H9 (cell line): ENCODE measurements around the gene TCEA3. TPM values are rescaled to one million over a fixed set of nuclear protein-coding genes. Genes with fewer than 3 reads are reported as not detected.

Source experiments
- DNase-seq: peaks from one replicate; pipeline ENCODE4 v3.0.0-alpha.2; 2017
- H2AFZ ChIP-seq: one replicate; pipeline ENCODE4 v1.6.1; 2013; ENCODE audit warnings: mild to moderate bottlenecking, low read length, control low read depth, moderate library complexity
- H2AK5ac ChIP-seq: 2 replicates; pipeline ENCODE4 v1.6.1; 2013; ENCODE audit warnings: low read length, control low read depth, mixed read lengths; ENCODE audit not compliant: insufficient read length
- H2BK120ac ChIP-seq: one replicate; pipeline ENCODE4 v1.6.1; 2013; ENCODE audit warnings: low read depth, mild to moderate bottlenecking, low read length, control low read depth, inconsistent platforms; ENCODE audit not compliant: poor library complexity, severe bottlenecking
- H2BK12ac ChIP-seq: 2 replicates; pipeline ENCODE4 v1.6.1; 2013; ENCODE audit warnings: low read length, control low read depth, mixed read lengths, low read depth; ENCODE audit not compliant: insufficient read length
- H2BK15ac ChIP-seq: 2 replicates; pipeline ENCODE4 v1.6.1; 2013; ENCODE audit warnings: low read depth, low read length, control low read depth
- H2BK20ac ChIP-seq: one replicate; pipeline ENCODE4 v1.6.1; 2013; ENCODE audit warnings: low read depth, mild to moderate bottlenecking, low read length, control low read depth, inconsistent platforms; ENCODE audit not compliant: poor library complexity, severe bottlenecking
- H2BK5ac ChIP-seq: 2 replicates; pipeline ENCODE4 v1.6.1; 2013; ENCODE audit warnings: low read length, control low read depth, mixed read lengths; ENCODE audit not compliant: insufficient read length
- H3K14ac ChIP-seq: 2 replicates; pipeline ENCODE4 v1.6.1; 2013; ENCODE audit warnings: low read length, control low read depth; ENCODE audit not compliant: insufficient read depth
- H3K18ac ChIP-seq: 2 replicates; pipeline ENCODE4 v1.6.1; 2013; ENCODE audit warnings: low read depth, mild to moderate bottlenecking, mixed read lengths, low read length, control low read depth; ENCODE audit not compliant: insufficient read length
- H3K23ac ChIP-seq: 2 replicates; pipeline ENCODE4 v1.6.1; 2013; ENCODE audit warnings: low read length, control low read depth, mixed read lengths, low read depth; ENCODE audit not compliant: insufficient read length
- H3K23me2 ChIP-seq: 2 replicates; pipeline ENCODE4 v1.6.1; 2013; ENCODE audit warnings: low read depth, mild to moderate bottlenecking, mixed read lengths, low read length, control low read depth; ENCODE audit not compliant: insufficient read length, poor library complexity, severe bottlenecking
- H3K27ac ChIP-seq: 2 replicates; pipeline ENCODE4 v1.5.1; 2013; ENCODE audit warnings: low read length, control low read depth, mixed read lengths, low read depth; ENCODE audit not compliant: insufficient read length
- H3K27me3 ChIP-seq: 2 replicates; pipeline ENCODE4 v1.6.1; 2013; ENCODE audit warnings: low read length, control low read depth, inconsistent platforms; ENCODE audit not compliant: insufficient read depth
- H3K4ac ChIP-seq: 2 replicates; pipeline ENCODE4 v1.6.1; 2013; ENCODE audit warnings: low read depth, mild to moderate bottlenecking, control low read depth, inconsistent platforms, low read length, moderate library complexity
- H3K4me1 ChIP-seq: 2 replicates; pipeline ENCODE4 v1.6.1; 2013; ENCODE audit warnings: low read length, control low read depth, inconsistent platforms; ENCODE audit not compliant: insufficient read depth
- H3K4me2 ChIP-seq: 2 replicates; pipeline ENCODE4 v1.6.1; 2013; ENCODE audit warnings: low read length, control low read depth, mixed read lengths; ENCODE audit not compliant: insufficient read length, insufficient read depth
- H3K56ac ChIP-seq: 2 replicates; pipeline ENCODE4 v1.6.1; 2013; ENCODE audit warnings: low read depth, mild to moderate bottlenecking, mixed read lengths, low read length, control low read depth; ENCODE audit not compliant: insufficient read length
- H3K79me1 ChIP-seq: 2 replicates; pipeline ENCODE4 v1.6.1; 2013; ENCODE audit warnings: low read depth, mild to moderate bottlenecking, moderate library complexity, low read length, control low read depth, inconsistent platforms; ENCODE audit not compliant: insufficient read depth, poor library complexity, severe bottlenecking
- H3K79me2 ChIP-seq: 2 replicates; pipeline ENCODE4 v1.6.1; 2013; ENCODE audit warnings: low read length, control low read depth, inconsistent platforms; ENCODE audit not compliant: insufficient read depth
- H3K9ac ChIP-seq: 2 replicates; pipeline ENCODE4 v1.6.1; 2013; ENCODE audit warnings: low read length, control low read depth, mixed read lengths; ENCODE audit not compliant: insufficient read length; ENCODE audit errors: extremely low read depth
- H3K9me3 ChIP-seq: one replicate; pipeline ENCODE4 v1.6.1; 2013; ENCODE audit warnings: low read depth, low read length, inconsistent platforms; ENCODE audit not compliant: control insufficient read depth
- H3T11ph ChIP-seq: one replicate; pipeline ENCODE4 v1.6.1; 2013; ENCODE audit warnings: mild to moderate bottlenecking, low read length, control low read depth, inconsistent platforms
- H4K20me1 ChIP-seq: one replicate; pipeline ENCODE4 v1.6.1; 2013; ENCODE audit not compliant: control insufficient read depth, insufficient read length, insufficient read depth
- H4K5ac ChIP-seq: 2 replicates; pipeline ENCODE4 v1.6.1; 2013; ENCODE audit warnings: low read depth, mild to moderate bottlenecking, mixed read lengths, low read length, control low read depth; ENCODE audit not compliant: insufficient read length
- H4K8ac ChIP-seq: replicated peaks from 2 replicates; pipeline ENCODE4 v1.6.1; 2013; ENCODE audit warnings: low read length, control low read depth, mixed read lengths, low read depth; ENCODE audit not compliant: insufficient read length
- H4K91ac ChIP-seq: 2 replicates; pipeline ENCODE4 v1.6.1; 2013; ENCODE audit warnings: low read depth, mild to moderate bottlenecking, moderate library complexity, mixed read lengths, low read length, control low read depth; ENCODE audit not compliant: insufficient read length
- H3K27ac Mint-ChIP-seq, 3 experiments: 2 replicates in 2 of 3; 3 replicates in 1 of 3; pipeline ENCODE4 v1.8.0; 2020 to 2021; ENCODE audit warnings: mixed read lengths in 3 of 3, mild to moderate bottlenecking in 1 of 3, moderate library complexity in 1 of 3
- H3K27me3 Mint-ChIP-seq: 2 replicates; pipeline ENCODE4 v1.8.0; 2021; ENCODE audit warnings: low read depth, mild to moderate bottlenecking, moderate library complexity, mixed read lengths
- H3K36me3 Mint-ChIP-seq, 3 experiments: 2 replicates in 2 of 3; 3 replicates in 1 of 3; pipeline ENCODE4 v1.8.0; 2020 to 2021; ENCODE audit warnings: low read depth in 3 of 3, mixed read lengths in 3 of 3; ENCODE audit not compliant: insufficient read depth in 1 of 3
- H3K4me1 Mint-ChIP-seq, 2 experiments: 2 replicates each; pipeline ENCODE4 v1.8.0; 2020; ENCODE audit warnings: mixed read lengths in 2 of 2
- H3K4me3 Mint-ChIP-seq, 2 experiments: 2 replicates in 1 of 2; 3 replicates in 1 of 2; pipeline ENCODE4 v1.8.0; 2020 to 2021; ENCODE audit warnings: mild to moderate bottlenecking in 2 of 2, mixed read lengths in 2 of 2, moderate library complexity in 1 of 2
- H3K9me3 Mint-ChIP-seq, 2 experiments: 2 replicates in 1 of 2; 3 replicates in 1 of 2; pipeline ENCODE4 v1.8.0; 2020; ENCODE audit warnings: mild to moderate bottlenecking in 2 of 2, mixed read lengths in 2 of 2, moderate library complexity in 1 of 2
- WGBS: extraction: QIAGEN DNeasy Blood & Tissue Kit; methylation state at CpG from one replicate; pipeline ENCODE4 v1.1.7; 2013; ENCODE audit warnings: missing lambda C conversion rate, low lambda C conversion rate, mixed read lengths; ENCODE audit not compliant: insufficient read length; ENCODE audit errors: extremely low coverage; 5-methylcytosine and 5-hydroxymethylcytosine counted together
- total RNA-seq: library from RNA; stranded (reverse); gene quantifications from 2 replicates; pipeline ENCODE4 v1.2.1, GENCODE V29; 2021
- TF ChIP-seq, protein P1 (sequence below): fragments of 200-600 bp; sonication (generic); conservative IDR thresholded peaks from 3 replicates; pipeline ENCODE4 v1.8.0; 2021; ENCODE audit warnings: antibody characterized with exemption, mild to moderate bottlenecking

TCEA3 gene
- total RNA-seq, 1 experiment from 2014 or later, result 0.37 TPM

- H3K4me2 ChIP-seq, result no peak overlapping the region
- H3K27me3 Mint-ChIP-seq, result peaks cover 83% of the 10 kb centered on the region
Measured at GRCh38 chr1:23417570-23417969, 7.0 kb downstream of the TCEA3 start.

More at GRCh38 chr1:23417570-23417969, 7.0 kb downstream of the TCEA3 start:
- no peak overlapping the region for H2AFZ ChIP-seq
- H3K79me1 ChIP-seq, result no peaks in the 10 kb centered on the region
- no peak overlapping the region for H3K56ac ChIP-seq
- no peak overlapping the region for H2BK15ac ChIP-seq
- WGBS, result no CpG with 5 or more reads among the region's 3 CpGs
- H3K4ac ChIP-seq, result no peak overlapping the region
- no peak overlapping the region for H3K9ac ChIP-seq
- peaks cover 54% of the 10 kb centered on the region for H3K27me3 ChIP-seq
- no peak overlapping the region for H2BK12ac ChIP-seq
- H3K27ac Mint-ChIP-seq, result no peak overlapping the region
- H3K36me3 Mint-ChIP-seq, result no peaks in the 10 kb centered on the region; a peak in 1 of 7 replicates
- H3K4me3 Mint-ChIP-seq, result no peak overlapping the region
- H4K5ac ChIP-seq, result no peak overlapping the region
- no peak overlapping the region; the same call in 1 of the 2 replicates for H3K14ac ChIP-seq
- DNase-seq, result no peak
- peaks cover 1 to 3% of the 10 kb centered on the region in 2 experiments; a peak in 1 of 5 replicates for H3K9me3 Mint-ChIP-seq
- peaks cover 0 to 3% of the 10 kb centered on the region in 2 experiments; a peak in 1 of 4 replicates for H3K4me1 Mint-ChIP-seq
- TF ChIP-seq, protein P1, sequence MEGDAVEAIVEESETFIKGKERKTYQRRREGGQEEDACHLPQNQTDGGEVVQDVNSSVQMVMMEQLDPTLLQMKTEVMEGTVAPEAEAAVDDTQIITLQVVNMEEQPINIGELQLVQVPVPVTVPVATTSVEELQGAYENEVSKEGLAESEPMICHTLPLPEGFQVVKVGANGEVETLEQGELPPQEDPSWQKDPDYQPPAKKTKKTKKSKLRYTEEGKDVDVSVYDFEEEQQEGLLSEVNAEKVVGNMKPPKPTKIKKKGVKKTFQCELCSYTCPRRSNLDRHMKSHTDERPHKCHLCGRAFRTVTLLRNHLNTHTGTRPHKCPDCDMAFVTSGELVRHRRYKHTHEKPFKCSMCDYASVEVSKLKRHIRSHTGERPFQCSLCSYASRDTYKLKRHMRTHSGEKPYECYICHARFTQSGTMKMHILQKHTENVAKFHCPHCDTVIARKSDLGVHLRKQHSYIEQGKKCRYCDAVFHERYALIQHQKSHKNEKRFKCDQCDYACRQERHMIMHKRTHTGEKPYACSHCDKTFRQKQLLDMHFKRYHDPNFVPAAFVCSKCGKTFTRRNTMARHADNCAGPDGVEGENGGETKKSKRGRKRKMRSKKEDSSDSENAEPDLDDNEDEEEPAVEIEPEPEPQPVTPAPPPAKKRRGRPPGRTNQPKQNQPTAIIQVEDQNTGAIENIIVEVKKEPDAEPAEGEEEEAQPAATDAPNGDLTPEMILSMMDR, result no peak
- no peaks in the 10 kb centered on the region for H4K20me1 ChIP-seq
- H3K23me2 ChIP-seq, result no peaks in the 10 kb centered on the region
- H3T11ph ChIP-seq, result no peak overlapping the region
- no peak overlapping the region for H3K27ac ChIP-seq
- no peaks in the 10 kb centered on the region for H3K79me2 ChIP-seq
- no peak overlapping the region for H4K91ac ChIP-seq
- no peak overlapping the region for H2AK5ac ChIP-seq
- no peaks in the 10 kb centered on the region for H3K9me3 ChIP-seq
- no peak overlapping the region for H3K18ac ChIP-seq
- no peak overlapping the region for H2BK120ac ChIP-seq
- H2BK5ac ChIP-seq, result no peak overlapping the region
- no peaks in the 10 kb centered on the region for H3K4me1 ChIP-seq
- no peak overlapping the region for H4K8ac ChIP-seq
- no peak overlapping the region for H2BK20ac ChIP-seq
- H3K23ac ChIP-seq, result no peak overlapping the region
